HG03139 (cell line): ENCODE data around the gene GAB2.
A peak's percentile ranks its signal among the peaks of the same experiment; 100 is the strongest.

Experiments
- ATAC-seq: cut with Tn5 transposase; IDR thresholded peaks from one replicate; pipeline ENCODE4 v1.9.1; 2021; ENCODE audit not compliant: unreplicated experiment

GAB2 gene

DNA sequence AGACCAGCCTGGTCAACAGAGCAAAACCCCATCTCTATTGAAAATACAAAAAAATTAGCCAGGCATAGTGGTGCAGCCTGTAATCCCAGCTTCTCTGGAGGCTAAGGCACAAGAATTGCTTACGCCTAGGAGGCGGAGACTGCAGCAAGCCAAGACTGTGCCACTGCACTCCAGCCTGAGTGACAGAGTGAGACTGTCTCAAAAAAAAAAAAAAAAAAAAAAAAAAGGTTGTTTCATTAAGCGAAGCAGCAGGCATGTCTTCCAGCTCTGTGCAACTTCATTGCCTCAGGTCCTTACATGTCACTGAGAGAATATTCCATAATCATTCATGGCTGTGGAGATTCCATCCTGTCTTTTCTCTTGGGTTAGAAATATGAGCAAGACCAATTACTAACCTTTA, 16.9 kb downstream of the GAB2 start:
- ATAC-seq = no peak

DNA sequence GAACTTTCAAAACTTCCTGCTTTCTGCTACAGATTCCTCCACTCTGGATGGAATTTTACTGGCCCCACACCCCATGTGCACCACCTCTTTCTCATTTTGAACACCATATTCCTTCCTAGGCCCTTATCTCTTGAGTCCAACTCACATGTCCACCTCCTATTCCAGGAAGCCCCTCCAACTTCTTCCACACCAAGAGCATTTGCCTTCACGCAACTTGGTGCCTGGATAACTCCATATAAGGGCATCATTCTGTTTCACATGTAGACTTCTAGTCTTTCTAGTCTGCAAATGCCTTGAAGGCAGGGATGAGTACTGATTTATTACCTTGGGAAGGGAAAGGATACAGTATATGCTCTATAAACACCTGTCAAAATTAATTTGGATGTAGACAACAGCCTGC, 17.5 kb downstream of the GAB2 start:
- ATAC-seq = no peak

DNA sequence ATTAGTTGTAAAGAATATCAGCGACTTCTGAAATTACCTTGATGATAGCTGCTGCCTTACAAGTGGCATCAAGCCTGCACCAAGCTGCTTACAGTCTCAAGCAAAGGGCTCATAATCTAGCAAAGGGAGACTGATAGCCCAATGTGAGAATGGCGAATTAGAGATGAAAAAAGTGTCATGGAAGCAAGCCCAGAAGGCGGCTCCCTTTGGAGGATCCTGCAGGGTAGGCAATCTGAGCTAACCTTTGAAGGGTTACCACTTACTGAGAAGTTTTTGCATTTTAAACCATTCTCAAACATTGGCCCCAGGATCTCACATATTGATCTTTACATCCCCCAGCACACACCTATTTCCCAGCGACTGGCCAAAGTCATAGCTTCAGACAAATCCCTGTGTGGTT, 18.5 kb downstream of the GAB2 start:
- no peak for ATAC-seq

- ATAC-seq = no peak
Observed at GRCh38 chr11:78398715-78399114, 18.9 kb downstream of the GAB2 start.

DNA sequence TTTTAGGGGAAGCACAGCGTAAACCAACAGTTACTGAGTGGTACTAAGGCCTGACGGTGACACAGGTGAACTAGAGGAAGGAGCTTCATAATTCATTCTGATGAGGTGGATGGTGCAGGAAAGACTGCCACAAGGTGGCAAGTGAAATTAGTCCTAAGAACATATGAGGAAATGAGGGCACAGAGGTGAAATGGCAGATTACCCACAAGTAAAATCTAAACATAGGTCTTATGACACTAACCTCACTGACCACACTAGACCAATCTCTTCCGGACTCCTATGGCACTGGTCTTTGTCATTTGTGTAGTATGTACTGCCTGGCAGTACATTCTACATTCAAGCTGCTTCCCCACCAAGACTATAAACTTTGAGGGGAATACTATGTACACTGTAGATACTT, 20.2 kb downstream of the GAB2 start:
- peak; percentile 78 for ATAC-seq

GRCh38 chr11:78395597-78395996, 22.0 kb downstream of the GAB2 start:
- ATAC-seq = no peak

GRCh38 chr11:78392854-78393253, 24.8 kb downstream of the GAB2 start:
- ATAC-seq = no peak

DNA sequence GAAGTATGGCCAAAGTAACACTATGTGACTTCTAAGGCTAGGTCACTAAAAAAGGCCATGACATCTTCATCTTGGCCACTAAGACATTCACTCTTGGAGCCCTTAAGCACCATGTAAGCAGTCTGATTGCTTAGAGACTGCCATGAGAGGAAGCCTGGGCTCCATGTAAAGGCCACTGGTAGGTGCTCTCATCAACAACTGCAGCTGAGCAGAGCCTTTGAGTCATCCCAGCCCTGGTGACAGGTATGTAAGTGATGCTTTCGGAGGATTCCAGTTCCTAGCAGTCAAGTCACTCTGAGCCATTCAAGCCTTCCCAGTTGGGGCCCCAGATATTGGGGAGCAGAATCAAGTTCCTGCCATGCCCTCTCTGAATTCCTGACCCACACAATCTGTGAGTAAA, 26.2 kb downstream of the GAB2 start:
- ATAC-seq = no peak

GRCh38 chr11:78390809-78391208, 26.8 kb downstream of the GAB2 start:
- ATAC-seq = no peak

DNA sequence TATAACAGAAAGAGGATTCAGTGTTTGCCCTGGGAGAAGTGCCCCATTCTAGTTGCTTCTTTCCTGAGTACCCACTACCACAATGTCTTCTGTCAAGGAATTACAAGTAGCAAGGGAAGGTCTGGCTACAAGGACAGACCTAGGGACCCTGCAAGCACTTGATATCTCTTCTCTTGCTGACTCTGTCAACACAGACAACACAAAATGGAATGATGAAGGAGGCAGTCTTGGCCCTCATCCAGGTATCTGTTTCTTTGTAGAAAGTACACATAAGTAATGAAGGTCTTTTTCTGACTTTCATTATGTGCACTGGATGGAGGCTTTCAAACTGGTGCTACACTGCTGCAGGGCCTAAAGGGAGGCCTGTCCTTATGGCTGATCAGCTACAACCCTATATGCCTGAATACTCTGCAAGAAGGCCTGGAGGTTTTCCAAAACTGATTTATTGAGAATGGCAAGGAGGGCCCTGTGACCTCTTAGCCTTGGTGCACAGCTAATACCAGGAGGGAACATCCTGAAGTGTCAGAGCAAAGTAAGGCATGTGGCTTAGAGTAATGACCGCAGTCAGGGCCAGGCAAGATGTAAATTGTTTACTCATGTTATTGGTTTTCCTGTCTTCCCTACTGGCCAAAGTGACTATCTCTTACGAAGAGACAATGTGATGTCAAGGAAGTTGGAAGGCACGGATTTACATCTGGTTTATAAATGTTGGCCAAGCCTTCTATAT, 31.2 kb downstream of the GAB2 start:
- ATAC-seq = no peak

DNA sequence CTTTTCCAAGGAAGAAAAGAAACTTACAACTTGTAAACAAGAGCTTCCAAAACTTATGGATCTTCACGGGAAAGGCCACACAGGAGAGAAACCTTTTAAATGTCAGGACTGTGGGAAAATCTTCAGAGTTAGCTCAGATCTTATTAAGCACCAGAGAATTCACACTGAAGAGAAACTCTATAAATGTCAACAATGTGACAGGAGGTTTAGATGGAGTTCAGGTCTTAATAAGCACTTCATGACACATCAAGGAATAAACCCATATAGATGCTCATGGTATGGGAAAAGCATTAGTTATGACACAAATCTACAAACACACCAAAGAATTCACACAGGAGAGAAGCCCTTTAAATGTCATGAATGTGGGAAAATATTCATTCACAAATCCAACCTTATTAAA, 32.4 kb downstream of the GAB2 start:
- no peak for ATAC-seq

DNA sequence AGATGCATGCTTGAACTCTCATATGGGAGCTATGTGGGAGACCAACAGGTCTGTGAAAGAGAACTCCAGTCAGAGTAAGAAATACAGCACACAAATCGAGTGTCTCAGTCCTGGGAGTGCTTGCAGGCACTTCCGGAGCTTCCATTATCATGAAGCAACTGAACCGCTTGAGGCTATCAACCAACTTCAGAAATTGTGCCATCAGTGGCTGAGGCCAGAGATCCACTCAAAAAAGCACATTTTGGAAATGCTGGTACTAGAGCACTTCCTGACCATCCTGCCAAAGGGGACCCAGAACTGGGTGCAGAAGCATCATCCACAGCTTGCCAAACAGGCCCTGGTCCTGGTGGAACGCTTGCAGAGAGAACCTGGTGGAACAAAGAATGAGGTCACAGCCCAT, 33.4 kb downstream of the GAB2 start:
- ATAC-seq = no peak

DNA sequence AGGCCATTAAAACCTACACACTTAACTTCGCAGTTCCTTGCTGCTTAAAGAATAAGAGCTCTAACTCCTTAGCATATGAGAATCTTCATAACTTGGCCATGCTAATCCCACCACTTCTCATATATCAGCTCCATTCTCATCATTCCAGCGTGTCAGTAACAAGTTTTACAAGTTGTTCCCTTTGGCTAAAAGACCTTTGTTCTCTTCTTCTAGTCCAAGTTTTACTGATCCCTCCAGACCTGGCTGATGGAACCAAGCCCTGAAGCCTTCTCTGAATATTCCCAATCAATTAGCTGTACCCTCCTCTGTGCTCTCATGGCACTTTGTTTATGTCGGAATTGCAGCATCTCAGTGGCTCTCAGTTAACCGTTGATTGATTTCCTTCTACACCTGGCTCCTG, 35.8 kb downstream of the GAB2 start:
- no peak for ATAC-seq

GRCh38 chr11:78380615-78381051, 37.0 kb downstream of the GAB2 start:
- ATAC-seq = no peak

DNA sequence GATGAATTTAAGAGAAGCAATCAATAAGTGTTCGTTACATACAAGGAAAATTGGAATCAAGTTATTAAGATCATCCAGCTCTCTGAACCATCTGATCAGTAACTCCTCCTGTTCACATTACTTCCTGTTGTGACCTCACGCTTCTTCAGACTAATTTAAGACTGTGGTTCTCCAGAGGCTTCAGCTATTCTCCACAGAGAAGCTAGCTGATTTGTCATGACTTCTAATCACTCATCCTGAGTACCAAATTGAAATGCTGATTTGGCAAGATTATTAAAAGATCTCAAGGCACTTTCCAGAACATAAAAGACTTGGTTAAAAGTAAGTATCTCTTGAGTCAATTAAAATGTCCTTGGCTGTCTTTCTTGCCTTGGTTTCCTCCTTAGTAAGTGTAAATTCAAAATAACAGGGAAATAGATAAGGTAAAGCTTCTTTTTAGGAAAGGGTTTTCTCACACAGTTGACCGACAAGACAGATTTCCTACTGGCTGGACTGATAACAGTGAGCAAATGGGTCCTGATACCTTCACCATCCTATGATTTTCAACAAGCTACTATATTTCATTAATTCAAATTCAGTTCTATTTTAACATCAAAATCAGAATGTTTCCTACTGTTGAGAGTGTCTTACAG, 38.5 kb downstream of the GAB2 start:
- no peak for ATAC-seq

DNA sequence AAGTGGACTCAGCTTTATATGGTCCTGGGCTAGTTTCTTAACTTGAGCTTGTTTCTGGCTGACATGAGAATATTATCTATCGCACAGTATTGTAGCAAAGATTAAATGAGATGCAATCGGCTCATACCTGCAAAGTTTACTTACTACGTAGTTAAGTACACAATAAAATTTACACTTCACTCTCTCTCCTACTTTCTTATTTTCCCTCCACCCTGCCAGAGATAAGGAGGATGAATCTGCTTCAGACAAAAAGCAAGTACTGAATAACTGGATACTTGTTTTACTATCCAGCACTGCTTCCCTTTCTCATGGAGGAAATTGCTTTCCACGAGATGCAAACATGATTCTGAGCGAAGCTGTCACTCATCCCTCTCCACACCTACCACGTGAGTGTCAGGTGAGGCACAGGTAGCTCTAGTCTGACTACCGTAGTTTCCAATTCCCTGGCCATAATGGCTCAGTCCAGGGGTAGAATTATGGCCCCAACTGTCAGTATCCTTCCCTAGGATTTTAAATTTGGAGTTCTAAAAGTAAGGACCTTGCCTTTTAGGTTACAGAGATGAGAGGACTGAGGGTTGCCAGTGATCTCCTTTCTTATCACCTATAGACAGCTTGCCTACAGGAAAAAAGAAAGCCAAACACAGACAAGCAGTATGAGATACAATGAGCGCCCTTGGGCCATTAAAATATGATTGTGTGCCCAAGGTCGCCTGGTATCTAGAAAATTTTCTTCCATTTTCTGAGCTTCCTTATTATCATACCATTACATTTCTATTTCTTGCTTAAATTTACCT, 39.8 kb downstream of the GAB2 start:
- ATAC-seq = no peak

GRCh38 chr11:78376858-78377257, 40.8 kb downstream of the GAB2 start:
- no peak for ATAC-seq

- ATAC-seq = no peak
Observed at GRCh38 chr11:78374917-78375316, 42.7 kb downstream of the GAB2 start.

DNA sequence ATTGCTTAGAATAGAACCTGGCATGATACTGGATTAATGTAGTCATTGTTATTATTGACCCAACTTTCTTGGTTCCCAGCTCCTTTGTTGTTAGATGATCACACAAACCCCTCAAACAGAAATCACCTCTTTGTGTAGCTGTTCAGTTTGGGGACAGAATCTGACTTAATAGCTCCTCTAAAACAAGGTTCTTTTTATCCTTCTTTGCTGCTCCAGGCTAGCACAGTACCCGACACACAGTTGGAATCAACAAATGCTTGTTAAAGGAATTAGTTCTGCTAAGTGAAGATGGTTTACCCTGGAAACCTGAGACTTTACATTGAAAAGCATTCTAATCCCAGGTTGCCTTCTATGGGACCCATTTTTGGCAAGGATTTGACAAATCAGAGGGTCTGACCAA, 43.9 kb downstream of the GAB2 start:
- ATAC-seq = no peak

DNA sequence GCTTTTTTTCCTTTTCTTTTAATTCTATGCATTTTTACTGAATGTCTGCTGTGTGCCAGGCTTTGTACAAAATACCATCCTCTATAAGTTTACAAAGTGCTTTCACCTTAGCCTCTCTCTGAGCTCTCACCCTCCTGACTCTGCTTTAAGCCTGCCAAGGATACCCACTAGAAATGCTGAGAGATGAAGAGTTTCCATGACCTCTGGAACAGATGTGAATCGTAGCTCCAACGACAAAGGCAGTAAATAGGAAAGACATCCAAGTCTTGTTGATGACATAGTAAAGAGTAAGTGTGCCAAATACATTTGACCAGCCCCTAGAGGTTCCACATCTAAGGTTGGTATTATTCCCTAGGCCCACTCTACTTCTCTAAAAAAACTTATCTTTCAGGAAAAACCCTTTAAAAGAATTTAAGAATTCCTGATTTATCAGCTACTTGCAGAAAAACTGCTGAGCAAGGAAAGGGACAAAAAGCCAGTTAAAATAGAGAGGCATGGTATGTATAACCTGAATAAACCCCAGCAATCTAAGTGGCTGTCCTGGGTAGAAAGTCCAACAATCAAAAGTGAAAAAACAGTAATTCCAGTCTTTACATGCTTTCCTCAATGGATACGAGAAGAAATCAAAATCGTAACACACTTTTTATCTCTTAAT, 45.4 kb downstream of the GAB2 start:
- ATAC-seq = no peak

GRCh38 chr11:78371221-78371891, 46.3 kb downstream of the GAB2 start:
- no peak for ATAC-seq
